Measurements from ENCODE around the gene ADAMTS17.

ADAMTS17 gene

DNA sequence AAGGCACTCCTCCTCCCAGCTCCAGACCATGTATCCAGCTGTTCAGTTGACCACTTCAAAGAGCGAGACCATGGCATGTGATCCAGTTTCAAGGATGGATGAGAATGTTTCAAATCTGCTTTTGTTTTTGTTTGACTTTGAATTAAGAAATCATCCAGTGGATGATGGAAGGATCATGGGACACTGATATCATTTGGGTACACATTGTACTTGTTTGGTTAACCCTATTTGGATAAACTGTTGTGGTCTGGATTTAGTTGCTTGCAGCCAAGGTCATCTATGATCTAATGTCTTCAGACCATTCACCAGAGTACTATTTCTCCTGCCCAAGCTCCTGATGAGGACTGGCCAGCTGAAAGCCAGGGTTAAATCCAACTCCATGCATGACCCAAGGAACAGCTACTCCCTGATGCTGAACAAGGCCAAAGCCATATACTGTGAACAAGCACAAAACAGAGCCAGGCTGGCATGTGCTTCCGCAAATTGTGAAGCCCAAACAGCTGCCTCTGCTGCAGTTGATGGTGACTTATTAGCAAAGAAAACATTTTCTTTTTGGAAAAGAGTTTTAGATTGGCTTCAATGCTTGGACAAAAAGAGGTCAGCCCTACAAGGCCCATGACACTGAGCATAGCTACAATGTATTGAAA, 5.2 kb upstream of the ADAMTS17 start:
- TF ChIP-seq, protein P1, sequence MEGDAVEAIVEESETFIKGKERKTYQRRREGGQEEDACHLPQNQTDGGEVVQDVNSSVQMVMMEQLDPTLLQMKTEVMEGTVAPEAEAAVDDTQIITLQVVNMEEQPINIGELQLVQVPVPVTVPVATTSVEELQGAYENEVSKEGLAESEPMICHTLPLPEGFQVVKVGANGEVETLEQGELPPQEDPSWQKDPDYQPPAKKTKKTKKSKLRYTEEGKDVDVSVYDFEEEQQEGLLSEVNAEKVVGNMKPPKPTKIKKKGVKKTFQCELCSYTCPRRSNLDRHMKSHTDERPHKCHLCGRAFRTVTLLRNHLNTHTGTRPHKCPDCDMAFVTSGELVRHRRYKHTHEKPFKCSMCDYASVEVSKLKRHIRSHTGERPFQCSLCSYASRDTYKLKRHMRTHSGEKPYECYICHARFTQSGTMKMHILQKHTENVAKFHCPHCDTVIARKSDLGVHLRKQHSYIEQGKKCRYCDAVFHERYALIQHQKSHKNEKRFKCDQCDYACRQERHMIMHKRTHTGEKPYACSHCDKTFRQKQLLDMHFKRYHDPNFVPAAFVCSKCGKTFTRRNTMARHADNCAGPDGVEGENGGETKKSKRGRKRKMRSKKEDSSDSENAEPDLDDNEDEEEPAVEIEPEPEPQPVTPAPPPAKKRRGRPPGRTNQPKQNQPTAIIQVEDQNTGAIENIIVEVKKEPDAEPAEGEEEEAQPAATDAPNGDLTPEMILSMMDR (IDR thresholded peaks at IDR 0.05): no peak

DNA sequence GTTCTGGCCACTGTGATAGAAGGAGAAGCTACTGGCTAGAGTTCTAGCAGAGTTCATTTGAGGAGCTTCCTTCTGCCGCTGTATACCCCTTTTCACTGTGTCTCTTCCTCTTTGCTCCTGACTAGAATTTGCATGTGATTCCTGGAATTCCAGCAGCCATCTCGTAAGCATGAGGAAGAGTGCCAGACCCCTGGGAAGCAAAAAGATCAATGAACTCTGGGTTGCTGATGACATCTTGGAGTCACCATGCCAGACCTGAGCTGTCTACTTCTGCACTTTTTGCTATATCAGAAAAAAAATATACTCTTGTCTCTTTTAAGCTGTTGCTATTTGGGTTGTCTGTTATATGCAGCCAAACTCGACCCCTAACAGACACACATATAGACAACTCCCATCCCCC, 3.7 kb upstream of the ADAMTS17 start:
- TF ChIP-seq, protein P1 (IDR thresholded peaks at IDR 0.05): no peak

DNA sequence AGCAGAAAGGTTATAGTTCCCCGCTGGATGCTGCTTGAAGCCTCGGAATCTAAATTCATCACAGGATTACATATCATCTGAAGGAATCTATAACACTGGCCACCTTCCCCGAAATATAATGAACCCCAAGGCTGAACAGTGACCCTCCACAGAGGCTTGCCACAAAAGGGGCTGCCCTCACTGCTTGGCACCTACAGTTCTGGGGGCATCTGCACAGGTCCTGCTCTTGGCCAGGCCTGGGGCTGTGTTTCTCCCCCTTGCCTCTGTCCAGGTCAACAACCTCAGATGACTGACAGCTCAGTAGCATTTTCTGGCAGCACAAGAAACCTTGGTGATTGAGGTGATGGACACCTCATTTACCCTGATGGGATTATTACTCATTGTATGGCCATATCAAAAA, 1.5 kb upstream of the ADAMTS17 start:
- TF ChIP-seq, protein P1 (IDR thresholded peaks at IDR 0.05): no peak

DNA sequence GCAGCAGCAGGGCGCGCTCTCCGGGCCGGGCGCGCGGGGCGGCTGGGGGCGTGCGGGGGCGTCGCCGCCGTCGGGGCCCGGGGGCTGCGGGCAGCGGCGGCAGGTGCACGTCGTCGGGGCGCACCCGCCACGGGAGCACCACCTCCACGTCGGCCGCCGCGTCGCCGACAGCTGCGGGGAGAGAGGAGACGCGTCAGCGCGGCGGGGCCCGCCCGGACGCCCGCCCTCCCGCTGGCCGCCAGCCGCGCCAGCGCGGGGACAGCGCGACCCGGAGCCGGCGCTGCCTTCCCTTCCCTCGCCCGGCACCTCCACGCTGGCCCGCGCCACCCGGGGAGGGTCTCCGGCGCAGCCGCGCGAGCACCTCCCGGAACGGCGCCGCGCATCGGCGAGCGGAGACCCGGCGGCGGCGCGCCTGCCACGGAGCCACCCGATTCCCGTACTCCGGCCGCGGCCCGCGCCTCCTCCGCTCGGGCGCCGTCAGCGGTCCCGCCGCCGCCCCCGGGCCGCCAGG, 481 bp downstream of the ADAMTS17 start:
- TF ChIP-seq, protein P1 (IDR thresholded peaks at IDR 0.05): no peak

DNA sequence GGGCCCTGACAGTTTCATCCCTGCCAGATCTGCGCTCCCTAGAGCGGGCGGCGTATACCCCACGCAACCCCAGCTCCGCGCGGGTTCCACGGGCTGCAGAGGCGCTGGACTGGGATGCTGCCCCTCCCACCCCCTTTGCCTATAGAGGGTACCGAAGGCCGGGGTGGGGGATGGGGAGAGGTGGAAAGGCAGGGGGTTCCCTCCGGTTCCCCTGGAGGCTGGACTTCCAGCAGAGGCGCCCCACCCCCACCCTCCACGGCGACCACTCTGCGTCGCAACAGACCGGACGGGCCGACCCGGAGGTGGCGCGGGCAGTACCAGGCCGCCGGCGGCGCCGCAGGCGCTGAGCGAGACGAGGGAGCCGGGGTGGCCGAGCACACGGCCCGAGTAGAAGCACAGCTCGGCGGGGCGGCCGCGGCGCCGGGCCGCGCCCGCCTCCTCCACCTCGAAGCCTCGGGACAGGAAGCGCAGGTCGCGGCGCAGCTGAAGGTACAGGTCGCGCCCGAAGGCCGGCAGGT, 995 bp downstream of the ADAMTS17 start:
- TF ChIP-seq, protein P1 (IDR thresholded peaks at IDR 0.05): no peak

DNA sequence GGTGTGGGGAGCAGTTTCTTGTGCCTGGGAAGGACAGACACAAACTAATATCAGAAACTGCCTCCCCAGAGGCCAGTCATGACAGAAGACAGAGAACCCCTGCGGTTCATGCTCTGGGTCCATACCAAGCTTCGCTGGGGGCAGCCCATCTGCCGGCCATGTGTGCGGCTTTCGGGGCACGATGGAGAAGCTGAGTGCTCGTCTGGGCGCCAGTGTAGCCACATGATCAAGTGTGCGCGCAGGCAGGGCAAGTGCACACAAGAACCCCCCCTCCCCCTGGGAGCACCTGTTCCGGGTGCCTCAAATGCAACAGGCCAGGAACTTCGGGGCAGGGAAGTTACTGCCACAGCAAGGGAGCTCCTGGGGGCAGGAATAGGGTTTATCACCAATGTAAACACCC, 1.8 kb downstream of the ADAMTS17 start:
- TF ChIP-seq, protein P1 (IDR thresholded peaks at IDR 0.05): no peak

DNA sequence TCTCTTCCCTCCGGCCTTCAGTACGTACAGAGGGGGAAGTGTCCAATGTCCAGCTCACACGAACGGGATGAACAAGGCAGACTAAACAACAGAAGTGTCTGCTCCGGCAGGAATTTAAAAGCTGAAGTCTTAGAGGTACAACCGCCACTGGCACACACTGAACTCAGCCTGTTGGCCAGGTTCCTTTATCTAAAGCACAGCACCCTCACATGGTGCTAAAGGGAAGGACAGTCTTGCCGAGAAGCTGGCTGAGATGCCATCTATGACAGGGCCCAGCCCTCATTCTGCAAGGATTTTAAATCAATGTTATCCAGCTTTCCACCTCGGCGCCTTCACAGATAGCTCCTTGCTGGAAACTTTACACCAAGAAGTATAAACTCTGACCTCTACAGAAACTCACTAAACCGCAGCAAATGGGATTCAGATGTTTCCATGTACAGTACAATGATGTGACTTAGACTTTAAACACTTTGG, 2.8 kb downstream of the ADAMTS17 start:
- TF ChIP-seq, protein P1 (IDR thresholded peaks at IDR 0.05): peak; percentile 86

All from LNCAP (cell line).